Measurements from ENCODE around the gene RASGRP2. TPM values are rescaled to one million over a fixed set of nuclear protein-coding genes. Genes with fewer than 3 reads are reported as not detected.

The RASGRP2 gene
- total RNA-seq, 1 donor from 2014 or later: 30.8 TPM

- intact Hi-C loops (cut with DNase I): no loop called here
These were observed 16.1 kb upstream of the RASGRP2 start, which contains the start of gene PYGM for GRCh38 chr11:64759722-64760719. Gene PYGM (minus strand): TSS chr11:64759974. CDS start chr11:64759898, 76 bp downstream.

GRCh38 chr11:64759131-64759721, 15.3 kb upstream of the RASGRP2 start:
- DNase-seq (ENCODE audit: low spot score): peak; percentile 74
- intact Hi-C loops (cut with DNase I): no loop called here

More at GRCh38 chr11:64759722-64760719, 16.1 kb upstream of the RASGRP2 start, which contains the start of gene PYGM:
- peak; percentile 87 for DNase-seq (ENCODE audit: low spot score)

- intact Hi-C loops (cut with DNase I): no loop called here
- peak; percentile 60 for DNase-seq (ENCODE audit: low spot score)
These were observed 14.6 kb upstream of the RASGRP2 start for GRCh38 chr11:64758330-64759079.

GRCh38 chr11:64757549-64758329, 13.8 kb upstream of the RASGRP2 start:
- peak; percentile 71 for DNase-seq (ENCODE audit: low spot score)
- intact Hi-C loops (cut with DNase I): no loop called here

GRCh38 chr11:64755681-64756361, 11.9 kb upstream of the RASGRP2 start:
- DNase-seq (ENCODE audit: low spot score): peak; percentile 56
- intact Hi-C loops (cut with DNase I): no loop called here

GRCh38 chr11:64754919-64755662, 11.1 kb upstream of the RASGRP2 start:
- peak; percentile 63 for DNase-seq (ENCODE audit: low spot score)
- intact Hi-C loops (cut with DNase I): no loop called here

GRCh38 chr11:64754124-64754918, 10.4 kb upstream of the RASGRP2 start:
- intact Hi-C loops (cut with DNase I): no loop called here
- no peak for DNase-seq (ENCODE audit: low spot score)

GRCh38 chr11:64753380-64754123, 9.6 kb upstream of the RASGRP2 start:
- intact Hi-C loops (cut with DNase I): no loop called here
- DNase-seq (ENCODE audit: low spot score): no peak

GRCh38 chr11:64753019-64753379, 9.1 kb upstream of the RASGRP2 start:
- intact Hi-C loops (cut with DNase I): no loop called here
- DNase-seq (ENCODE audit: low spot score): no peak

GRCh38 chr11:64752175-64752970, 8.4 kb upstream of the RASGRP2 start:
- no peak for DNase-seq (ENCODE audit: low spot score)
- intact Hi-C loops (cut with DNase I): no loop called here

- intact Hi-C loops (cut with DNase I): no loop called here
- DNase-seq (ENCODE audit: low spot score): no peak
These were observed 7.6 kb upstream of the RASGRP2 start for GRCh38 chr11:64751580-64751979.

- DNase-seq (ENCODE audit: low spot score): no peak
- intact Hi-C loops (cut with DNase I): no loop called here
These were observed 7.2 kb upstream of the RASGRP2 start for GRCh38 chr11:64751136-64751535.

GRCh38 chr11:64750361-64751054, 6.6 kb upstream of the RASGRP2 start:
- no peak for DNase-seq (ENCODE audit: low spot score)
- intact Hi-C loops (cut with DNase I): no loop called here

- intact Hi-C loops (cut with DNase I): no loop called here
- no peak for DNase-seq (ENCODE audit: low spot score)
These were observed 4.2 kb upstream of the RASGRP2 start for GRCh38 chr11:64747961-64748665.

GRCh38 chr11:64746486-64746885, 2.5 kb upstream of the RASGRP2 start:
- DNase-seq (ENCODE audit: low spot score): no peak
- intact Hi-C loops (cut with DNase I): no loop called here

Measured in cardiac septum (tissue), 1 donor.